ENCODE results near the gene MAP2K7.
"Not testable (repeated sequence)": the region's sequence is repeated elsewhere in the genome, so short reads cannot be mapped to it uniquely, and the experiment has no call there.

Gene MAP2K7

DNA sequence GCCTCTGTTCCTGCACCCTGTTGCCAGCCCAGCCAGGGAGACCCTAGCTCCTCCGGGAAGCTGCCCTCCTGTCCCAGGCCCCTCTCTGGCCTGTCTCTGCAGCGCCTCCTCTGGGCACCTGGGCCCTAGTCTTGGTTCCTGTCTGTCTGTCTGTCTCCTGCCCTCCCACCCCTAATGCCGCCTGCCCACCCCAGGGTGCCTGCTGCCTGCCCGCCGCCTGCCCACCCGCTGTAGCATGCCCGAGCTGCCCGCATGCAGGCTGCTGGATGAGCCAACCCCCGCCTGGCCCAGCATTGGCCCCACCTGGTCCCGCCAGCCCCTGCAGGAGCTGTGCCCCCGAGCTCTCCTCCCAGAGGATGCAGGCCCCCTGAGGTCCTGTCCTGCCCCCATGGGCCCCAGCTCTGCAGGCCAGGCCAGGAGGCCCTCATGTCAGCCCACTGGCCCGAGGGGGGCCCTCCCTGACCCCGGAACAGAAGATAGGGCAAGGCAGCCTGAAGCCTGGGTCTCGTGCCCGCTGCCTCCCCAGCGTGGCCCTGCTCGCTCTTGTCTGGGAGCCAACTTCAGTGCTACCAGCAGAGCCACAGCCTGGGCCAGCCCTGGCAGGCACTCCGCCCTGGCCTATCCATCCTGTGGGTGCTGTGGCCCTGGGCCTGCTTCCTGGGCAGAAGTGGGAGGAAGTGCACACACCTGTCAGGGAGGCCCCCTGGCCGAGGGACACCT is 5.2 kb downstream of the MAP2K7 start:
- no peak for FAIRE-seq

DNA sequence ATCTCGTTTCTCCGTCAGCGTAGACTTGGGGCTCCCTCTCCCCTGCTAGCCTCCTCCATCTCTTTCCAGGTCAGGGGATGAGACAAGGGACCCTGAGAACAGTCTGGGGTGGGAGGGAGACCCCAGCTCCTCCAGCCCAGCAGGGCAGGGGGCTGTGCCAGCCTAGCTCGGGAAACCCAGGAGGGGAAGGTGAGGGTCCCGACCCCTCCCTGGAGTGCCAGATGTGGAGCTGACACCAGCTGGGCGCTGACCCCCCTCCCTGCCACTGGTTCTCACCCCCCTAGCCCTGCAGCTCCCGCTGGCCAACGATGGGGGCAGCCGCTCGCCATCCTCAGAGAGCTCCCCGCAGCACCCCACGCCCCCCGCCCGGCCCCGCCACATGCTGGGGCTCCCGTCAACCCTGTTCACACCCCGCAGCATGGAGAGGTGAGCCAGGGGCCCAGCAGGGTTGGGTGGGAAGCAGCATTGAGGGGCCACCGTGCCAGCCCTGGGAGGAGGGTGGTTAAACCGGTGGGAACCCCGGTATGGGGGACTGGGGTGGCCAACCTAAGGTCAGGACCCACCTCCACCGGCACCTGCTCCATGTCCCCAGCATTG is 5.9 kb downstream of the MAP2K7 start:
- no peak for FAIRE-seq

DNA sequence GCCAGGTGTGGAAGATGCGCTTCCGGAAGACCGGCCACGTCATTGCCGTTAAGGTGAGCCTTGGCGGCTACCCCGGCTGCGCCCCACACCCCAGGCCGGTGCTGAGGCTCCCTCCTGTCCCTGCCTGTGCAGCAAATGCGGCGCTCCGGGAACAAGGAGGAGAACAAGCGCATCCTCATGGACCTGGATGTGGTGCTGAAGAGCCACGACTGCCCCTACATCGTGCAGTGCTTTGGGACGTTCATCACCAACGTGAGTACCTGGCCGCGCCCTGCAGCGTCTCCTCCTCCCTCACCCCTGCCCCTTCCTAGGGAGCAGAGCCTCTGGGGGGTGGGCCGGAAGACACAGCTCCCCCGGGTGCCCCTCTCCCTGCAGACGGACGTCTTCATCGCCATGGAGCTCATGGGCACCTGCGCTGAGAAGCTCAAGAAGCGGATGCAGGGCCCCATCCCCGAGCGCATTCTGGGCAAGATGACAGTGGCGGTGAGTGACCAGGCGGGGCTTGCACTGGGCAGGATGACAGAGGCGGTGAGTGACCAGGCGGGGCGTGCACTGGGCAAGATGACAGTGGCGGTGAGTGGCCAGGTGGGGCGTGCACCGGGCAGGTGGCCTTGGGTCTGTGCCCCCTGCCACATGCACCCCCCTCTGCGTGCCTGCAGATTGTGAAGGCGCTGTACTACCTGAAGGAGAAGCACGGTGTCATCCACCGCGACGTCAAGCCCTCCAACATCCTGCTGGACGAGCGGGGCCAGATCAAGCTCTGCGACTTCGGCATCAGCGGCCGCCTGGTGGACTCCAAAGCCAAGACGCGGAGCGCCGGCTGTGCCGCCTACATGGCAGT is 6.9 kb downstream of the MAP2K7 start:
- FAIRE-seq: no peak

DNA sequence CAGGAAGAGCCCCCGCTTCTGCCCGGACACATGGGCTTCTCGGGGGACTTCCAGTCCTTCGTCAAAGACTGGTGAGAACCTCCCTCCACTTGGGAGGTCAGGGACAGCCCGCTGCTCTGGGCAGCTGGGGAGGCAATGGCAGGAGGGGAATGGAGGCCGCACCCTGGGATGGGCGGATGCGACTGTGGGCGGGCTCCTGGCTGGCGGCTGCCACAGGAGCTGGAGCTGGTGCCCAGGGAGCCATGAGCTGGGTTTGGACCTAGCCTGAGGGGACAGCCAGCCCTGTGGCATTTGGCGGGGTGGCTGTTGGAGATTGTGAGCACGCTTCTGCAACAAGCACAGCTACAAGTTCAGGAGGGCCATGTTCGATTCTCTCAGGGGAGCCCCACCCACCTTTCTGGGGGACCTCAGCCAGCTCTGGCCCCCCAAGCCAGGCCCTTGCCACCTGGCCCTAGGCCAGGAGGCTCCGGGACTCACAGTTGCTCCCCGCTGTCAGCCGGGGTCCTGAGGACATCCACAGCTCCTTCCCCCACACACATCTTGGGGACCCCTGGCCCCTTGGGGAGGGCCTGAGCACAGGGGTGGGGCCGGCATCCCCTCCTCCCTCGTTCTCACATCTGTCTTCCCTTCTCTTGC is 7.9 kb downstream of the MAP2K7 start:
- FAIRE-seq: no peak

DNA sequence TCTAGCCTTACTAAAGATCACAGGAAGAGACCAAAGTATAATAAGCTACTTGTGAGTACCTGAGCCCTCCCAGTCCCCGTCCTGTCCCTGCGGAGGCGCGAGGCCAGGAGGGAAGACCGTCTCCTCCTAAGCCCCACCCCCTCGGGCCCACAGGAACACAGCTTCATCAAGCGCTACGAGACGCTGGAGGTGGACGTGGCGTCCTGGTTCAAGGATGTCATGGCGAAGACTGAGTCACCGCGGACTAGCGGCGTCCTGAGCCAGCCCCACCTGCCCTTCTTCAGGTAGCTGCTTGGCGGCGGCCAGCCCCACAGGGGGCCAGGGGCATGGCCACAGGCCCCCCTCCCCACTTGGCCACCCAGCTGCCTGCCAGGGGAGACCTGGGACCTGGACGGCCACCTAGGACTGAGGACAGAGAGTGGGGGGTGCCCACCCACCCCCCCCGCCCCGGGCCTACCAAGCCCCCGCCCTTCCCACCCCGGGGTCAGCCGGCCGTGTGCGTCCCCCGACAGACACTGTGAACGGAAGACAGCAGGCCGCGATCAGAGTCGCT is 8.5 kb downstream of the MAP2K7 start:
- FAIRE-seq: no peak

DNA sequence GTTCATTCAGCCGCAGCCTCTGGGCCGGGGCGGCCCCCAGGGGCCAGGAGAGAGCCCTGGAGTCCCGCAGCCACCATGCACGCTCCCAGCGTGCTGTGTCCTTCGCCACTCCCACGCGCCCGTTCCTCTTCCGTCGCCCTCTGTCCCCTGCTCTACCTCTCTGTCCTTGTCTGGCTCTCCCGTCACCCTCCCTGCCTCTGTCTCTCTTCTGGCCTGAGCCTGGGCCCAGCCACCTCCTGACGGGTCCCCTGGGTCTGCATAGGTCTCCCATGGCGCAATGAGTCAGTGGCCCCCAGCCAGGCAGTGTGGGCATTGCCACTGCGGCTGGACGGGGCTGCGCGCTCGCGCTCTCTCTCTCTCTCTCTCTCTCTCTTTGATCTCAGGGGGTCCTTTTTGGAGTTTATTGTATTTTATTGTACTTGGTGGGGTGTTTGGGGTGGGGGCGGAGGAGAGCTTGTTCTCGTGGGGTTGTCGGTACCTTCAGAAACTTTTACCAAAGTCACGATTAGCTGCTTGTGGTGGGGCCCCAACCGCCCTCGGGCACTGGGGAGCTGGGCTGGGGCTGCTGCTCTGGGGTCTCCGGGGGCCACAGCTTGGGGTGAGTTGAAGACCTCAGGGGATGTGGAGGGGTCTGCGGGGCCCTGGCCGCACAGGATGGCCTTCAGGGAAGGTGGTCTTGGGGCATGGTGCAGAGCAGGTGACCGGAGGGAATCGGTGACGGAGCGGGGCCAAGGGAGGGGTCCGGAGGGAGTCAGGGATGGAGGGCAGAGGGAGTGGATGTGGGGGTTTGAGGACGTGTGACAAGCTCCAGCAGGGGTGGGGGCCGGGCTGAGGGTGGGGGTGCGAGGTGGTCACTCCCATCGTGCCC is 9.3 kb downstream of the MAP2K7 start:
- FAIRE-seq: no peak

DNA sequence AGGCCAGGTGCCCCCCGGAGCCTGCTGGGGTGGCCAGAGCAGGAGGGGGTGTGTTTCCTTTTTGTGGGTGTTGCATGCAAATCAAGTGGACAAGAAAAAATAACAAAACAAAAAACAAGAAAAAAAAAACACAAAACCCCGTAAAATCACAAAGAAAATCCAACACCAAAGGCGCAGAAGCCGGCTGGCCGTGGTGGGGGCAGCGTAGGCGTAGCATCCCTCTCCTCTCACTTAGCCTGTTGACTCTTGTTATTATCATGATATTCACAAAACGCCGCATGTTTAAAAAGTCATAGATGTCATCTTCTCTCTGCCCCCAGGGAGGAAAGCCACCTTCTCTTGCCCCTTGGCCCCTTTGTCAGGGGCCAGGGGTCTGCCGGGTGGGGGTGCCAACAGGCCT is 10.0 kb downstream of the MAP2K7 start:
- no peak for FAIRE-seq

DNA sequence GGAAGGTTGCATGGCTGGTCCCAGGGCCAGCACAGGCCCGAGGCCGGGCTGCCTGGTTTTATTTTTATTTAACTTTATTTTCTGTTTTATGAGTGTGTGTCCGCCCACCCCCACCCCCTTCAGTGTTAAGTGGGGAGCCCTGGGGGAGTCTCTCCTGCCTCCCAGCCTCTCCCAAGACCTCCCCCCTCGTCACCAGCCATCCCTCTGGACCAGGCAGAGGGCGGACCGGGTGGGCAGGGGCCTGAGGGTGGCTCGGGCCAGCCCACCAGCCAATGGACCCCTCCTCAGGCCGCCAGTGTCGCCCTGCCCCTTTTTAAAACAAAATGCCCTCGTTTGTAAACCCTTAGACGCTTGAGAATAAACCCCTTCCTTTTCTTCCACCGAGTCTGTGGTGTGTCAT is 10.4 kb downstream of the MAP2K7 start:
- FAIRE-seq: no peak

DNA sequence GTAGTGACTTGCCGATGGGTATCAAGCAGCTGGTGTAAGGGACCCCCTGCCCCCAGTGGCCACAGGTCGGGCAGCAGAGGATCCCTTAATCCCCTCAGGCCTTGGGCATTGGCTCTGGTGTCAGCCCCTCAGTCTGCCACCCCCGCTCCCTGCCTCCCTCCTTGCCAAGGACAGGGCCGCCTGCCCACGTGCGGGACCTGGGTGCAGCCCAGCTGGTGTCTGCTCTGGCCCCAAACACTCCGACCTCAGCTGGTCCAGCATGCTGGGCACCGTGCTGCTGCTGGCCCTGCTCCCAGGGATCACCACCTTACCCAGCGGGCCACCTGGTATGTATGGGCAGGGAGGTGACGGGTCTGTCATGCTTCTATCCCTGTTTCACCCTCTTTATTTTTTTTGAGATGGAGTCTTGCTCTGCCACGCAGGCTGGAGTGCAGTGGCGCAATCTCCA is 10.9 kb downstream of the MAP2K7 start, which contains the start of gene TGFBR3L:
TGFBR3L (plus strand) TSS at position 233 of the 448 bp plus-strand sequence.
- FAIRE-seq: no peak

DNA sequence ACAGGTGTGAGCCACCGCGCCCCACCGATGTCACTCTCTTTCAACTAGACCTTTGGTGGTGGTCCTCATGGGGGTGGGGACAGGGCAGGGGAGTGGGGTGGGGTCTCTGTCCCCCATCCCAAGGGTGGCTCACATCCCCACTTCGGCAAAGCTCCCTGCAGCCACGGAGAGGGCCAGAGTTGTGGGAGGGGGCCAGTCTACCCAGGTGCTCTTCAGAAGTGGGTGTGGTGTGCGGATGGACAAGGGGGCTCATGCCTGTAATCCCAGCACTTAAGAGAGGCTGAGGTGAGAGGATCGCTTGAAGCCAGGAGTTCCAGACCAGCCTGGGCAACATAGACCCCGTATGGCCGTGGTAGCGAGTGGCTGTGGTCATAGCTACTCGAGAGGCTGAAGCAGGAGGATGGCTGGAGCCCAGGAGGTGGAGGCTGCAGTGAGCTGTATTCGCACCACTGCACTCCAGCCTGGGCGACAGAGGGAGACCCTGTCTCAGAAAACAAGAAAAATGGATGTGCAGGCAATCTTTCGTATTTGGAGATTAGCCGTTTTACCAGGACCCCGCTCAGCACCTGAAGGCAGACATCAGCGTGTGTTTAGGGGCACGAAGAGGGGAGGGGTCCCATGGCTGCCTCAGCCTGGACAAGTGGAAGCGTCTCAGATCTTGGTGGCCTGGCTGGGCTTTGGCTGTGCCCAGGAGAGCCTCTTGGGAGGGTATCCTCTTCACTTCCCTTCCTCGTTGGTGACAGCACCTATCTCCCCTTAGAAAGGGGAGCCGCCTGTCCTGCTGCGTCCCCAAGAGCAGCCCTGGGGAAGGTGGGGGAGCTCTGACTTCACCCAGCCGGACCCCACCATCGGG is 11.8 kb downstream of the MAP2K7 start:
- no peak for FAIRE-seq

DNA sequence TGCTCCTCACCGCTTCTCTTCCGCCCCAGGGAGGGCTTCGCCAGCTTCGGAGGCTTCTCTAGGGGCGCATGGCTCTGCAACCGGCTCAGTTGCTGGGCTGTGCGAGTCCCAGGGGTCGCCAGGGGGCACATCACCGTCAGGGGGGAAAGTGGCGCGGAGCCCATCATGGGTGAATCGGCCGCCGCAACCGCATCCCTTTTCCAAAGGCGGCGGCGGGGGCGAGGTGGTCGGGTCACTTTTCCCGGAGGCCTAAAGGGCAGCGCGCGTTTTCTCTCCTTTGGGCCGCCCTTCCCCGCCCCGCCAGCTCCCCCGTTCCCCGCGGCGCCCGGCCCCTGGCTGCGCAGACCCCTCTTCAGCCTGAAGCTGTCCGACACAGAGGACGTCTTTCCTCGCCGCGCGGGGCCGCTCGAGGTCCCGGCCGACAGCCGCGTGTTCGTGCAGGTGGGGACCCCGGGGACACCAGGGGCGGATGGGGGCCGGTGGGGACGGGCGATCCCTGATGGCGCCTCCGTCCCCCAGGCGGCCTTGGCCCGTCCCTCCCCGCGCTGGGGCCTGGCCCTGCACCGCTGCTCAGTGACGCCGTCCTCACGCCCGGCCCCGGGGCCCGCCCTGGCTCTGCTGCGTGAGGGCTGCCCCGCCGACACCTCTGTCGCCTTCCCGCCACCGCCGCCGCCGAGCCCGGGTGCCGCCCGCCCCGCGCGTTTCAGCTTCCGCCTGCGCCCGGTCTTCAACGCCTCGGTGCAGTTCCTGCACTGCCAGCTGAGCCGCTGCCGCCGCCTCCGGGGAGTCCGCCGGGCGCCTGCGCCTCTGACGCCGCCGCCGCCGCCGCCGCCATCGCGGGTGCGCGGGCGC is 12.7 kb downstream of the MAP2K7 start:
- FAIRE-seq: no peak

DNA sequence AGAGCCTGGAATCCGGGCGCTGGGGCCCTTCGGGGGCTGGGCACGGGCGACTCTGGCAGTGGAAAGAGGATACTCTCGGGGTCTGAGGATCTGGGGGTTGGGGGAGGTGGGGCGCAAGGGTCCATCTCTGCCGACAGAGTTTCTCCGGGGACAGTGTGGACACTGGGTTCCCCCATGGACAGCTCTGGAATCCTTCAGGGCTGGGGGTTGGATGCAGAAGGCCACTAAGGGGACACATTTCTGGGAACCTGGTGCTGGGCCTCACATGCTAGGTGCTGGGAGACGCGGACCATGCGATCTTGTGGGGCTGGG is 13.2 kb downstream of the MAP2K7 start:
- no peak for FAIRE-seq

DNA sequence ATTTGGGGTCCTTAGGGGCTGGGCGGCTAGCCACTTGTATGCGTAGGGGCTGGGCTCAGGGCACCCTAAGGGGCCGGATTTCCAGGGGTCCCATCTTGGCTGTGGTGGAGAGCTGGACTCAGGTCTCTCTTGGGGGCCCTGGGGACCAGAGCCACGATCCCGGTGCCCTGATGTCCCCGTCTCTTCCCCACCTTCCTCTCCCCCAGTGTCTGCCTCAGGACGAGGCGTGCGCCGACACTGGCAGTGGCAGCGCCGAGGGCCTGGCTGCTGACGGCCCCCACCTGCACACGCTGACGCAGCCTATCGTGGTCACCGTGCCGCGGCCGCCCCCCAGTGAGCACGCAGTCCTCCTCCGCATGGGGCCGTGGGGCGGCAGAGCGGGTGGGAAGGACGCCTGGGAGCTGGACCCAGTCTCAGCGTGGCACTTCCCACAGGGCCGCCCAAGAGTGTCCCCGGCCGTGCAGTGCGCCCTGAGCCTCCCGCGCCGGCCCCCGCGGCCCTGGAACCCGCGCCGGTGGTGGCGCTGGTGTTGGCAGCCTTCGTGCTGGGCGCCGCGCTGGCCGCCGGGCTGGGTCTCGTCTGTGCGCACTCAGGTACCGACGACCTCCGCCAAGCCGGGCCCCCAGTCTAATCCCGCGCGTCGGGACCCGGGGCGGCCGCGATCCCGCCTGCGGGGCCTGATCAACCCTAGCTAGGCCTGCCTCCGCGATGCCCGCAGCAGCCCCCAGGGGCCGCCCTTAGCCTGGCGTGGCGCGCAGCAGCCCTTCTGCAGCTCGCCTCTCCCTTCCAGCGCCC is 13.8 kb downstream of the MAP2K7 start:
- FAIRE-seq: no peak

DNA sequence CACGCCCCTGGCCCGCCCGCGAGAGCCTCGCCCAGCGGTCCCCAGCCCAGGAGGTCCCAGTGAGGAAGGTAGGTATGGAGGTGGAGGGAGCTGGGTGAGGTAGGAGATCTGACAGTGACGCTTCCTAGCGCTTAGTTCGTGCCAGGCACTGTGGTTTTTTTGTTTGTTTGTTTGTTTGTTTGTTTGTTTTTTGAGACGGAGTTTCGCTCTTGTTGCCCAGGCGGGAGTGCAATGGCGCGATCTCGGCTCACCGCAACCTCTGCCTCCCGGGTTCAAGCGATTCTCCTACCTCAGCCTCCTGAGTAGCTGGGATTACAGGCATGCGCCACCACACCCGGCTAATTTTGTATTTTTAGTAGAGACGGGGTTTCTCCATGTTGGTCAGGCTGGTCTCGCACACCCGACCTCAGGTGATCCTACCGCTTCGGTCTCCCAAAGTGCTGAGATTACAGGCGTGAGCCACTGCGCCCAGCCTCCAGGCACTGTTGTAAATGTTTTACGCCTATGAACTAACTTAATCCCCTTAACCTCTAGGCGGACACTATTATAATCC is 14.5 kb downstream of the MAP2K7 start:
- FAIRE-seq: not testable (repeated sequence)

DNA sequence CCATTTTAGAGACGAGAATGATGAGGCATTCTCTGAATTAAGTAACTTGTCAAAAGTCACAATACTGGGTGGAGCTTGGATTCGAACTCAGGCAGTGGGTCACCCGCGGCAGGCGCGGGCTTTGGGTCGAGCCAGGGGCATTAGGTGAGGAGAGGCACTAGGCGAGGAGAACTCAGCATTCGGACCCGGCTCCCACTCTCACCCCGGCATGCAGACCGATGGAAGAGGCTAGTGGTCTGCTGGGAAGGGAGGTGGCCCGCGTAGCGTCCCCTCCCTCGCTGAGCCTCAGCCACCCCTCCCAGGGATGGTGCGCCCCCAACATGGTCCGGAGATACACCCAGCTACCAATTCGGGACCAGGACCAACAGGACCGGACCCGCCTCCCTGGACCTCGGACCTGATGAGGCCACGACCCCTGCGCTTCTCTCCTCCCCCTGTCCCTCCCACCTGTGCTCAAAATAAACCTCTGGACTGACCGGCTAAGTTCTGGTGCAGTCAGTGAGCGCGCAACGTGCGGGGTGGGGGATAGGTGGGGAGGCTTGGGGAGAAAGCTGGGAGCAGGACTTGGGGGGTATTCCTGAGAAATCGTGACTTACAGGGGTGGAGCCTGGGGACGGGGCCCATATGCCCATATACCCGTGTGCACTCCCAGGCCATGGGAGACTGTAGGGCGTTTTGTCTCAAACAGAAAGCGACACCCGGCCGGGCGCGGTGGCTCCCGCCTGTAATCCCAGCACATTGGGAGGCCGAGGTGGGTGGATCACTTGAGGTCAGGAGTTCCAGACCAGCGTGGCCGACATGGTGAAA is 15.1 kb downstream of the MAP2K7 start:
- no peak for FAIRE-seq

DNA sequence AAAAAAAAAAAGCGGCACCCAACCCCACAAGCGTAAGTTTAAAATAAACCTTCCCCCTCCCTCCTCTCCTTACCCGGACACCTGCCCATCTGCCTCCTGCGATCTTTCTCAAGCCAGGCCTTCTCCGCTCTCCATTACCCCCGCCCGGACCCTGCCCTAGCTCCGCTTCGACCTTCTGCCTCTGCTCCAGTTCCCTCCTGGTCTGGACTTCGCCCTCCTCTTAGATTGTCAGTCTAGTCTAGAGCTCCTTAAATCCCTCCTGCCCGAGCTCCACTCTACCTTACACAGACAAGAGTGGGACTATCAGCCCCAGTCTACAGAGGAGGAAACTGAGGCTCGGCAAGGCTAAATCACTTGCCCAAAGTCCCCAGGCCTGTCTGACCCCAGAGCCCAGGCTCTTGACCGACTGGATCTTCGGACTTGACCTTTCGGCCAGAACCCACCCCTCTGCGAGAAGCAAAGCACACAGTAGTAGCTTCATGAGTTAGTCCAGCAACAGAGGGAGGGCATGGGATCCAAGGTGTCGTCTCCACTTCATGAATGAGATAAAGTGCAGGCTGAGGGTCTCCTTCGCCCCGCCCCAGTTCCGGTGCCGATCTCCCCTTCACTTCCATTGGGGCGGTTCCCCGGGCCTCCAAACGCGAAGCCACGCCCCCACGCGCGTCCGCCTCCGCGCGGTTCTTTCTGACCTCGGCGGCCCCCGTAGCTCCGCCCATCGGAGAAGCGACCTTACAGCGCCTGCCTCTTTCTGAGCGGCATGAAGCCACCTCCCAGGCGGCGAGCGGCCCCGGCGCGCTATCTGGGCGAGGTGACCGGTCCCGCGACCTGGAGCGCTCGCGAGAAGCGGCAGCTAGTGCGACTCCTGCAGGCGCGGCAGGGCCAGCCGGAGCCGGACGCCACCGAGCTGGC is 16.2 kb downstream of the MAP2K7 start, which contains the start of gene SNAPC2:
SNAPC2 (plus strand) TSS at position 729 of the 909 bp plus-strand sequence; CDS start at position 758, 29 bp downstream.
- FAIRE-seq: no peak

Measured in TTC549 (cell line).